ENCODE measurements around the gene RAB3GAP1.
"Not testable (repeated sequence)": the region's sequence is repeated elsewhere in the genome, so short reads cannot be mapped to it uniquely, and the experiment has no call there.

RAB3GAP1 gene

DNA sequence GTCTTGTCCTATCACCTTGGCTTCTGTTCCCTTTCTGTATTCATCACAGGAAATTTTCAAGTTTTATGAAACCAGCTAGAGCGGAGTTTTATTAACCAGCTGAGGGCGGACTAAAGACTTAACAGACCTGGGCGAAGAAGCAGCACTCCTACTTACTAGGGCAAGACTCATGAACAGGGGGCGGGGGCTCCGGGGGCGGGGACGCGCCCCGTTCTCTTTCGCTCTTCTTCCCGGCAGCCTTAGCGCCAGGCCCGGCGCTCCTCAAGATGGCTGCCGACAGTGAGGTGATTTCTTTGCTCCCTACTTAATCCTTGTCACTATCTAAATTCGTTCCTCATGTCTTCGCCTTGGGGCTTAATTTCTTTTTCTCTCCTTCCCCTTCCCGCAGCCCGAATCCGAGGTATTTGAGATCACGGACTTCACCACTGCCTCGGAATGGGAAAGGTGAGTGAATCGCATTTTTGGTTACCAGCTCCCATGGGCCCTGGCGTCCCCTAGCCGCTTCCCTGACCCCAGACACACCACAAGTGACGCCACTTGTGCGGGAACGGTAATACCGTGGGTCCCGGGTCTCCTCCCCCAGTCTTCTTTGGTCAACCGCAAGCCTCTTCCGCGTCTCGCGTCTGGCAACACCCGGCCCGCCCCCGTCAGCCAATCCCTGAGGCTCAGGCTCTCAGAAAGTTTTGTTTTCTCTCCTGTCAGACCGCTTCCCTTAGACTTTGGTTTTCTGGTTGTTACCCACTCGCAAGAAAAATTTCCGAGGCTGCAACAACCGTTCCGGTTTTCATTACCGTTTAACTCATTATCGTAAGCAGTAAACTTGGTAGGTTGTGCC is at the start of gene RAB3GAP1:
RAB3GAP1 (plus strand) TSS at position 251 of the 835 bp plus-strand sequence; CDS start at position 267, 16 bp downstream.
- DNase-seq = peak; percentile 59

DNA sequence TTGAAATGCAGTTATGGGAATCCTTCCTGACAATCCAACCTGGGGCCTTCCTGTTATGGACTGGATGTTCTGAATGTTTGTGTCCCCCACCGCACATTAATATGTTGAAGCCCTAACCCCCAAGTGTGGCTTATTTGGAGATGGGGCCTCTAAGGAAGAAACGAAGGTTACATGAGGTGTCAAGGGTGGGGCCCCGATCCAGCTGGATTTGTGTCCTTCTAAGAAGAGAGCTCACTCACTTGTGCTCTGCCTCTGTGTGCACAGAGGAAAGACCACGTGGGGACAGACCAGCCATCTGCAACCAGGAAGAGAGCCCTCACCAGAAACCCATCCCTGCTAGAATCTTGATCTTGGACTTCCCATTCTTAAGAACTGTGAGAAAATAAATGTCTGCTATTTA is 49.3 kb upstream of the RAB3GAP1 start:
- no peak for DNase-seq

DNA sequence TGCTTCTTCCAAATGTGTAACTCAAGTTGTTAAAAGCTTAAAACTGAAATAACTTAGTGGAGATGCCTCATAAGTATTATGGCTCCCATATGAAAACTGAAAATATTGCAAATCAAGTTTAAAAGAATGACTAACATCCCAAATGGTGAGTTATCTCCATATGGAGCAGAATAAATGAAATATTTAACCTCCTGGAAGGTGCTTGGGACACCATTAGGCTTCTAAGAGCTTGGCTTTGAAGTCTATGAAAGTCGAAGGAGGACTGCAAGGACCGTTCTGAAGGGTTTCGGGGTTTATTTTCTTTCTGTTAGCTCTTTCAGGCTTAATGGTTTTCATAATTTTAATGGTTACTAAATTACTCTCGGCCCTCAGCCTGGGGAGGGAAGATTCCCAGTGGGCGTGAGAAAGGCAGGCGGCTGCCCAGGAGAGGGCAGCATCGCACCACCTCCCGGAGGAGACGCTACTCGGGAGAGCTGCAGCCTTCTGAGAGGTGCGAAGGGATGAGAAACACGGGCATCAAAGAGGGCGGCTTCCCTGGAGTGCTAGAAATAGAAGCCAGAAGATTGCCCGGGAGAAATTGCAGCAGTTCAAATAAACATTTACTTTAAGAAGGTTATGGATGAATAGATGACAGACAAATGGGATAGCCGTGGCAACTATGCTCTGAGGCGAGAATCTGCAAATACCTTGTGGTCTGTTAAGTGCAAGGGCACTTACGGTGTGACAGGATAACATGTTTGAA is 47.9 kb upstream of the RAB3GAP1 start:
- no peak for DNase-seq

DNA sequence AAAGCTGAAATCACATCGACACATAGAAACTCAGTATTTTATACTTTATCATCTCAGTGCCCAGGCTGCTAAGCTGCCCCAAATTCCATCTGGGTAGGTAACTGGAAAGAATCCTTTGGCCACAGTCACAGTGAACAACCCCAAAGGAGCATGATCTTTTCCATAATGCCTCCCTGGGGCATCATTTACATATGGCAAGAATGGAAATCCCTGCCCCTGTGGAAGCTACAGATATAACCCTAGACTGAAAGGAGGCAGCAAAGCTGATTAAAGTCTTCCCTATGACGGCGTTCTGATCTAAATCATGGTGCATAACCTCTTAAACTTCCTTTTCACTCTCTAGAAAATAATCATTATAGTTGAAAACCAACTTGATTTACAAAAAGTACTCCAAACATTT is 46.3 kb upstream of the RAB3GAP1 start:
- no peak for DNase-seq

DNA sequence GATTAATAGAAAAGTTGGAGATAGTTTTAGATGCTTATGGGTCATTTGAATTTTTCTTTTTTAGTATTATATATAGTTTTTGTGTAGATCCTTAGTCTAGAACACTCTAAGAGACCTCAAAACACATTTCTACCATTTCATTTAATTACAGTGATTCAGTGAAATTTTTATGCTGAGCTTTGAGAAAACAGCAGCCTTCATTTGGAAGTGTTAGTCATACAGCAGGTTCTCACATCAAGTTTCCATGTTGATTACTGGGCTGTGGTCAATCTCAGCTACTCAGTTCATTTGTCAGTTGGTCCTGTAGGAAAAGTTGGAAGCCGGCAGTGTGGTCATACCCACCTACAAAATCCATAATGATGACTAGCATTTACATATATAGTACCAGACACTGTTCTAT is 42.8 kb upstream of the RAB3GAP1 start:
- DNase-seq = no peak

DNA sequence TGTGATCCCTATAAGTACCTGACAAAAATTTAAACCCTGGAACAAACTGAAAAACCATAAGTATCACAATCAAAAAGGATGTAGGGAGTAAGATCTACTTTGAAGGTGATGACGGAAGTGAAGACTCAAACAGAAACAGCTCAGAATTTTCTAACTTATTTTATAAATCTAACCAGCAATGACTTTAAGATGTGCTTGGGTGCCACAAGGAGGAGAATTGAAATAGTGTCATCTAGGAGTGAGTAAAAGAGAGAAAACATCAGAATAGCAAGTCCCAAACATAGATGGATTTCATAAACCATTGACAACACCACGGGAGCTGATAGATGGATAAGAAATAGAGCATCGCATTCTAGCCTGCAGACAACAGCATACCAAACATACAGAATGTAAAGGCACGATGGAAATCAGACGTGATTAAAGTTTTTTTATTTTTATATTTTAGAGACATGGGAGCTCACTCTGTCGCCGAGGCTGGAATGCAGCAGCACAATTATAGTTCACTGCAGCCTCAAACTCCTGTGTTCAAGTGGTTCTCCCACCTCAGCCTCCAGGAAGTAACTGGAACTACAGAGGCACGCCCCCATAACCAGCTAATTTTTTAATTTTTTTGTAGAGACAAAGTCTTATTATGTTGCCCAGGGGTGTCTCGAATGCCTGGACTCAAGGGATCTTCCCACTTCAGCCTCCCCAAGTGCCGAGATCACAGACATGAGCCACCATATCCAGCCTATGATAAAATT is 41.7 kb upstream of the RAB3GAP1 start:
- DNase-seq = no peak

DNA sequence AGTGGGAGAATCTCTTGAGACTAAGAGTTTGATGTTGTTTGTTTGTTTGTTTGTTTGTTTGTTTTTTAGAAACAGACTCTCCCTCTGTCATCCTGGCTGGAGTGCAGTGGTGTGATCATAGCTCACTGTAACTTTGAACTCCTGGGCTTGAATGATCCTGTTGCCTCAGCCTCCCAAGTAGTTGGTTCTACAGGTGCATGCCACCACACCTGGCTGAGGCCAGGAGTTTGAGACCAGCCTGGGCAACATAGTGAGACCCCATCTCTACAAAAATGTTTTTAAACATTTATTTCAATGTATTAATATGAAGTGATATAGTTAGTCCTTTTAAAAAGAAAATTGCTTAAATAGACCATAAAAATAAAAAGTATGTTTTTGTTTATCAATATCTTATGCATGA is 40.5 kb upstream of the RAB3GAP1 start:
- no peak for DNase-seq

DNA sequence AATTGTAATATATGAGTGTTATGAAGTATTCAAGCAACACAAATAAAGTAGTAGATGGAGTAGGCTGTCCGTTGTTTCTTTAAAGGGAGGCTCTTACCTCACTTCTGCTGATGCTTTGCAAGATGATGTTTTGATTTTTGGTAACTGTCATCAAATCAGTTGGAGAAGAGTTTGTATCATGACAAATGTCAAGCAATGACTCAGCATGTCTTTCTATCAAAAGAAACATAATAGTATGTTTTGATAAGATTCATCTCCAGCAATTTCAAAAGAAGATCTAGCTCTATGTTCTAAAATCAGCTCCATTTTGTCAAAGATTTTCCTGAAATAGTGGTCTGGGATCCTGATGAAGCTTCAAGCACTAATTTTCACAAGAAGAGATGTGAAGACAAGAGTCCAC is 30.5 kb upstream of the RAB3GAP1 start:
- no peak for DNase-seq

DNA sequence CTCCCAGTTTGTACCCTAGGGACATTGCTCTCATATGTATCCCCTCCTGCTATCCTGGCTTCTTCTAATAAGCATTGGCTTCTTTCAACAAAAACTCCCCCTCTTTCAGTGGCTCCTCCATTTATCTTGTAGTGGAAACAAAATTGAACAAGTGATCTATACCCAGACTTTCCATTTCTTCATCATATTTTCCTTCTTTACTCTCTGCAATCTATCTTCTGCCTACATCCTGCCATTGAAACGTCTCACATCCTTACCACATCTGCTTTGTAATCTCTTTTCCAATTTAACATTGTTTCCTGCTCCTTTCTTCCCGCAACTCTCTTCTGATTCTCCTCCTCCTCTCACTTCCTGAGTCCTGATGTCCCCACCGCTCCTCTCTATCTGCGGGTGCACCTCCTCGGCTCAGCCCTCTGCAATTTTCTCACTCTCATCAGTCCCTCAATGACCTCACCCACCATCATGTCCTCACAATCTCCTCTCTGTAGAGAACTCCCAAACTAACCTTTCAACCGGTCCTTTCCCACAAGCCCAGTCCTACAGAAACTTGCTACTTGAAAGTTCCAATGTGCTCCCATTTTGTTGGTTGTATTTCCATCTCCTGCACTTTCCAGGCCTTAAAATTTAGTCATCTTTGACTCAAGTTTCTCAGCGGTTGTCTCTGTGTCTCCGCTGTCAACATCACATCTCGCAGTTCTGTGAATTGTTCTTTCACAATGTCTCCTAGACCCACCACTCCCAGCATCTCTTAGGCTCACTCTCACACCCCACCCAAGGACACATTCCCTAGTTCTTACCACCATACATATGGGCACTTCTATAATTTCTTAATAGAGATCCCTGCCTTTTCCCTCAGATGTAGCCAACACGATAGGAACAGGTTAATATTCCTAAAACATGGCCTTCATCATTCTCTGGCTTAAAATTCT is 28.9 kb upstream of the RAB3GAP1 start:
- no peak for DNase-seq

DNA sequence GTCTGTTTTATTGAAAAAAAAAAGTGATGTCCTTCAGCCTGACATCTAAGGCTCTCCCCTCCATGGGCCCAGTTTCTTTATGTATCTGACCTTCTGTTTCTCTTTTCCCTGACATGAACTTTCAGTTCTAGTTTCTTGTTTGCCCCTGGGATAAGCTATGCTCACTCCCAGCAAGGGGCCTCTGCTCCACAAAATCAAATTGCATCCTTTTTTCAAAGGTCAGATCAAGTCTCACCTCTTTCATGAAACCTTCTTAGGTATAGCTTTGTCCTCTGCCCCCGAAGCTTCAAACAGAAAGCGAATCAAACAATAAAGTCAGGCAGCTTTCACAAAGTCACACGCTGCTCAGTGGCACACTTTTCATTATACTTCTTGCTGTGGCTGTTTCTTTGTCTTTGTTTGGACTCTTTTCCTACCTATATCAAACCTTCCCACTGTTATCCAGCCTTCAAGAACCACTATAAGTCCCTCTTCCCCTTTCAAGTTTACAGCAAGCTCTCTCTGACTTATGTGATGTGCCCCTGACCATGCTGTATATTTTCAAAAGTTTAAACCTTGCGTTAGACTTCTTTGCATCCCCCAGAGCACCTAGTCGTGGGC is 28.1 kb upstream of the RAB3GAP1 start:
- no peak for DNase-seq

DNA sequence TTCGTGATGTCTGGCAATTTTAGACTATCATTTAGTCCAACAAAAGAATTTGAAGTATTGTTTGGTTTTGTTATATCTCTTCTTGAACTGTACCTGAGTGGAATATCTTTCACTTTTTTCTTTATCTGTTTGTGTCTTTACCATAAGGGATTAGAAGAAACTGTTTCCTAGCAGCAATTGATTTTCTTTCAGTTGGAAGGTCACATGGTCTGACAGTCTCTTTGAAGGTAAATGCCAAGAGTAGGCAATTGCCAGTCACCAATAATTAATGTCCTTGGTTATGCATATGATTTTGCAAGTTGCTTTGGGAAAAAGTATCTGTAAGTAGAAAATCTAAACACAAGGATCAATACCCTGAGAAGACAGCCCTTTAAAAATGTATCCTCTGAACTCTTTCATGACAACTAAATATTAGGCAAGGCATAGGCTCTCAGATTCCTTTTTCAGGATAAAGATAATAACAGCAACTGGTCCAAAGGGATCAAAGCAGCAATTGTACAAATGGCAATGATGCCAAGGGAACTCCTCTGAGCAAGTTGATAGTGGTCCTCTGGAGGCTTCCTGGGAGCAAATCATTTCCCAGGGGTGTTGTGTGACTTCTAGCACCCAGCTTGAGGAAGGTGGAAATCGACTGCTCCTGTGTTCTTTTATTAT is 22.5 kb upstream of the RAB3GAP1 start:
- no peak for DNase-seq

DNA sequence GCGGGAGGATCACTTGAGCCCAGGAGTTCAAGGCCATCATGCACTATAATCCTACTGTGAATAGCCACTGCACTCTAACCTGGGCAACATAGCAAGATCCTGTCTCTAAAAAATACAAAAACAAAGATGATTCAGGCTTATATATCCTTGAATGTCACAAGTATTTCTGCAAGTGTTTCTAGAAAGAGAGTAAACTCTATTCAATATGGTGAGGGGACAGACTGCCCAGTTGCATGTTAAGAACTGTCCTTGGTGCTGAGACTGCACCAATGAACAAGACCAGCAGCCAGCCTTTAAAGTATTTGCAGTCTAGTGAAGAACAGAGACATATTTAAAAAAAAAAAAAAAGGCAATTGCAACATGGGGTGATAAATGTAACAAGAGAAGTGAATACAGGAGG is 21.3 kb upstream of the RAB3GAP1 start:
- no peak for DNase-seq

DNA sequence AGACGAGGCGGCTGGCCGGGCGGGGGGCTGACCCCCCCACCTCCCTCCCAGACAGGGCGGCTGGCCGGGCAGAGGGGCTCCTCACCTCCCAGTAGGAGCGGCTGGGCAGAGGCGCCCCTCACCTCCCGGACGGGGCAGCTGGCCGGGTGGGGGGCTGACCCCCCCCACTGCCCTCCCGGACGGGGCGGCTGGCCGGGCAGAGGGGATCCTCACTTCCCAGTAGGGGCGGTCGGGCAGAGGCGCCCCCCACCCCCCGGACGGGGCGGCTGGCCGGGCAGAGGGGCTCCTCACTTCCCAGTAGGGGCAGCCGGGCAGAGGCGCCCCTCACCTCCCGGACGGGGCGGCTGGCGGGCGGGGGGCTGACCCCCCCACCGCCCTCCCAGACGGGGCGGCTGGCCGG is 18.9 kb upstream of the RAB3GAP1 start:
- DNase-seq = not testable (repeated sequence)

DNA sequence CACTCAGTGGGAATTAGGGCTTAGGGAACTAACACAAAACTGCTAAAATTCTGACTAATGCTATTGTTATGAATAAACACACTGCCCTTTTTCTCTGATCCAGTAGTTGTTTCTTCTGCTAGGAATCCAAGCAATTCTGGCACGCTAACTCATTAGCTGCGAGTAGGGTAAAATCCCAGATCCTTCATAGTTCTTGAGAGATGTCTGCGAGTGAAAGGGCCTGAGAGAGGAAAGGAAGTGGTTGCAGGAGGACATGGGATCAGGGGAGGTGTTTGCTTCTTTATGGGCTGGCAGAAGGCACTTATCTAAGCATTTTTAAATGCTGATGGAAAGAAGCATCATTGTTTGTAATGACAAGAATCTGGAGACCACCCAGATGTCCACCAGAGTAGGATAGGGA is 14.3 kb upstream of the RAB3GAP1 start:
- no peak for DNase-seq

DNA sequence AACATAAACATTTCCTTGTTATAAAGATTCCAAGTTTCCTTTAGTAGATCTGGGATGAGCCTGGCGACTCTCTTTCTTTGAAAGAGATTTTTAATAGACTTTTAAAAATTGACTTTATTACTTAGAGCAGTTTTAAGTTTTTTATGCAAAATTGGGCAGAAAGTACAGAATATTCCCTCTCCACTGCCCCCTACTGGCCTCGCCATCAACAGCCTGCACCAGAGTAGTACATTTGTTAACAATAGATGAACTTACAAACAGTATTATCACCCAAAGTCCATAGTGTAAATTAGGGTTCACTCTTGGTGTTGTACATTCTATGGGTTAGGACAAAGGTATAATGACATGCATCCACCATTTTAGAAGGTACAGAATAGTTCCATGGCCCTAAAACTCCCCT is 8.7 kb upstream of the RAB3GAP1 start:
- DNase-seq = no peak

DNA sequence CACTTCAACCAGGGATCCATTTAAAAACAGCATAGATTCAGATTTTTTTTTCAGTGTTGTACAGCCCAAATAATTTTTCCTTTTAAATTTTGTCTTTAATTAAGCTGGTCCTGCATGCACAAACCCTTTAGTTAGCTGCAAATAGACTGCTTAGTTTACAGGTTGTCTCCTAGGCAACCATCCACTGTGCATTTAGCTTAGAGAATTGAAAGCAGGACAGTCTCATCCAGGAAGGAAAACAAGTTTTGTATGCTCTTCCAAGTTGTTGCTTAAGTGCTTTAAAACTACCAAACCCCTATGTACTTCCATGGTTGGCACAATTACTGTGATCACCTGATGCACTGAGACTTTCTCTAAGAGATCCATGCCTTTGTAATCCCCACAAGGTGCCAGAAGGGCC is 4.8 kb upstream of the RAB3GAP1 start, which contains the start of gene MAP3K19:
MAP3K19 (minus strand) TSS at position 148 of the 400 bp plus-strand sequence. CDS start 22,800 bp downstream, outside the sequence.
- DNase-seq = no peak

DNA sequence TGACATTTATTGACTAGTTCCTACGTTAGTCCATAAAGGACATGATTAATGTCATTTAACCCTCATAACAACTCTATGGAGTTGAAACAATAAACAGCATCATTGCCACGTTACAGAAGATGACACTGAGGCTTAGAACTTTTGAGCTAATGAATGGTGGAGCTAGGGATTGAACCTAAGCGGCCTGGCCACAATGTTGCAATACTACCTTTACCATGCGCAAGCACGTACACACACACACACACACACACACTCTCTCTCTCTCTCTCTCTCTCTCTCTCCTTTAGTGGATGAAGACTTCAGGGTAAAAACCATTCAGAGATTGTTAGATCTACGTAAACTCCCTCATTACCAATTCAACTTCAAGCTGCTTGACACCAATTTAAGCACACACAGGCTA is 4.0 kb upstream of the RAB3GAP1 start:
- DNase-seq = no peak

DNA sequence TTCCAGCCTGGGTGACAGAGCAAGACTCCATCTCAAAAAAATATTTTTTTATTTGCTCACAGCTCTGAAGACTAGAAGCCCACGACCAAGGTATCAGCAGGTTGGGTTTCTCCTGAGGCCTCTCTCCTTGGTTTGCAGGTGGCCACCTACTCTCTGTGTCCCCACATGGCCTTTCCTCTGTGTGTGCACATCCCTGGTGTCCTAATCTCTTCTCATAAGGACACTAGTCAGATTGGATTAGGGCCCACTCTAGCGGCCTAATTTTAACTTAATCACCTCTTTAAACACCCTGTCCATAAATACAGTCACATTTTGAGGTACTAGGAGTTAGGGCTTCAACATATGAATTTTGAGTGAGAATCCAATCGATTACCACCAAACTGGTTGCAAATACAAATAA is 2.0 kb upstream of the RAB3GAP1 start:
- DNase-seq = no peak

DNA sequence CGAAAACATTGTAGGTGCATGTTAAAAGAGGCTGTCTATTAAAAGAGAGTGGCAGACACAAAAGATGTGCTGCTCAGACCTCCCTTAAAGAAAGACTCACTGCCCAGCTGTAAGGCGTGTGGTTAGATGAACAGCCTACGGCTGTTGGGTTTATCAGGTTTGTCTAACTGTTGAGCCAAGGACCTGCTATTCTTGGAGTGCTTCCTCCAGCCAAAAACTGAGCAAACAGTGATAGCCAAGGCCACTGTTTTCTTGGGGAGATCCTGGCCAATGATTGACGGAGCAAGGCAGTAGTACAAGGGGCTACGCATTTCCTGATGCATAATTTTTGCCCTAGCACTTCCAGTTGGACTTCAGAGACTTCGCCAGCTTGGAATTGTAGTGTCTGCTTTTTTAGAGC is 1.4 kb upstream of the RAB3GAP1 start:
- DNase-seq = no peak

DNA sequence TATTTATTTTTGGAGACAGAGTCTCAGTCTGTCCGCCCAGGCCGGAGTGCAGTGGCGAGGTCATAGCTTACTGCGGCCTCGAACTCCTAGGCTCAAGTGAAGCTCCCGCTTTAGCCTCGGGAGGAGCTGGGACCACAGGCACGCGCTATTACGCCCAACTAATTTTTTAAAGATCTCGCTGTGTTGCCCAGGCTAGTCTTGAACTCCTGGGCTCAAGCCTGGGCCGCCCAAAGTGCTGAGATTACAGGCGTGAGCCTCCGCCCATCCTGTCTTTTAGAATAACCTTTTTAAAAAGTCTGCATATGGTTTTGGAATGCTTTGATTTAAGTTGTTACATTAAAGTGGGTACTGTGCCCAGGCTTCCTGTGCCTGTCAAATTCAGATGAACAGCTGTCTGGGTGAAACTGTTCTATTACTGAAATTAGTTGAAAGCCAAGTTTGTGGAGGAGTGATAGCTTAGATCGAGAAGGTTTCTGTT is 944 bp downstream of the RAB3GAP1 start:
- no peak for DNase-seq

DNA sequence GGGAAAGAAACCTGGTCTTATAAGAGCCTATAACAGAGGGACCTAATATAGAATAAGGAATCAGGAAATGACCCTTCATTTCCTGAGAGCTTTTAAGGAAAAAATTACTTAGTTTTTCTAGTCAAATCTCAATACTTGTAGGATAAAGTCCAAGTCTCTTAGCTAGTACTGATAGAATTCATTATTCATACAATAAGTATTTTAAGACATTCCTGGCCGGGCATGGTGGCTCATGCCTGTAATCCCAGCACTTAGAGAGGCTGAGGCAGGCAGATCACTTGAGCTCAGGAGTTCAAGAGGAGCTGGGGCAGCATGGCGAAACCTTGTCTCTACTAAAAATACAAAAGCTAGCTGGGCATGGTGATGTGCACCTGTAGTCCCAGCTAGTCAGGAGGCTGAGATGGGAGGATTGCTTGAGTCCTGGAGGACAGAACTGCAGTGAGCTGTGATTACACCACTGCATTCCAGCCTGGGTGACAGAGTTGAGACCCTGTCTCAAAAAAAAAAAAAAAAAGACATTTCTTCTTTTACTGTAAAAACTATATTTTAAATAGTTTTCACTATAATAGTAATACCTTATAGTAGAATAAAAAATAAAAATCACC is 3.2 kb downstream of the RAB3GAP1 start:
- no peak for DNase-seq
